GM21381 (cell line): ENCODE data around the gene KLHDC1.
"Not testable (repeated sequence)": the region's sequence is repeated elsewhere in the genome, so short reads cannot be mapped to it uniquely, and the experiment has no call there.

Experiments
- ATAC-seq: cut with Tn5 transposase; IDR thresholded peaks from one replicate; pipeline ENCODE4 v1.9.1; 2021; ENCODE audit warnings: mild to moderate bottlenecking, moderate library complexity; ENCODE audit not compliant: unreplicated experiment

The KLHDC1 gene

DNA sequence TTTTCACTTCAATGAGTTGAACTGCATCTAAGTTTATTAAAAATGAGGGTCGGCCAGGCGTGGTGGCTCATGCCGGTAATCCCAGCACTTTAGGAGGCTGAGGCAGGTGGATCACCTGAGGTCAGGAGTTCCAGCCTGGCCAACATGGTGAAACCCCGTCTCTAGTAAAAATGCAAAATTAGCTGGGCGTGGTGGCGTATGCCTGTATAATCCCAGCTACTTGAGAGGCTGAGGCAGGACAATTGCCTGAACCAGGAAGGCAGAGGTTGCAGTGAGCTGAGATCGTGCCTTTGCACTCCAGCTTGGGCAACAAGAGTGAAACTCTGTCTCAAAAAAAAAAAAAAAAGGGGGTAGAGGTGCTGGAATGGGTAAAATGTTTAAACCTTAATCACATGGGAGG lies 88.1 kb downstream of the KLHDC1 start:
- ATAC-seq = not testable (repeated sequence)

DNA sequence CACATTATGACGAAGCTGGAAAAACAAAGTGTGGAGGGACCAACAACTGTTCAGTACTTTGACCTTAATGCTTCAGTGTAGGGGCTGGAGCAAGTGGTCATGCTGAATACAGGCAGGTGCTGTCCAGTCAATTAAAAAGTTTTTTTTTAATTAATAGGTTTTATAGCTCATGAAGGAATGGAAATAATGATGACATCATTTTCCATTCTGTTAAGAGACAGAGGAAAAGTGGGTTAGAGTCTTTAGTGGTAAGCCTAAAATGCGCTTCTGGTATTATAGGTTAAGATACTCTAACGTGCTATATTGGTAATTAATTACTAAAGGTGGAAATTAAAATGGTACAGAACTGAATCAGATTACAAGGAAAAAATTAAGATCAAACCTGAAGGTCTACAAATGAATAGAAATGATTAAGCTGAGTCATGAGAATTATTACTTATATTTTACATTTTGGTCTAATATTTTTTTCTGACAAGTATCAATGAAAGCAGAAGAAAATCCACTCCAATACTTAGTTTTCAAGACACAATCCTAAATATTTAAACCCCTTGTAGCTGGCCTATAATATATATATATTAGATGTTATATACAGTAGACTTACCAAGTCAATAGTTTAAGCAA lies 90.6 kb downstream of the KLHDC1 start:
- ATAC-seq = no peak

DNA sequence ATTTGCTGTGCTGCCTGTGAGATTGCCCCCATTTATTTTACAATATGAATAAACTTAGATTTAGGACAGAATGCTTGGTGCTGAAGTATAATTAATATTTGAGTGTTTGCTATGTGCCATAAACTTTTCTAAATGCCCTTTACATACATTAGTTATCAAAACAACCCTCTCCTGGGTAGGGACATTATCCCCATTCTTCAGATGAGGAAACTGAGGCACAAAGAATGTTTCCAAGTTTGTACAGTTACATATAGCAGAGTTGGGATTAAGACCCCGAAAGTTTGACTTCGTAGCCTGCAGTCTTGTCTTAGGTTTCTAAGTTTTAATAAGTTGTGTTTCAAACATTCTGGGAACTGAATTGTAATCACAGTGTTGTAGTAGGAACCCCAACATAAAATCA lies 93.4 kb downstream of the KLHDC1 start:
- no peak for ATAC-seq

DNA sequence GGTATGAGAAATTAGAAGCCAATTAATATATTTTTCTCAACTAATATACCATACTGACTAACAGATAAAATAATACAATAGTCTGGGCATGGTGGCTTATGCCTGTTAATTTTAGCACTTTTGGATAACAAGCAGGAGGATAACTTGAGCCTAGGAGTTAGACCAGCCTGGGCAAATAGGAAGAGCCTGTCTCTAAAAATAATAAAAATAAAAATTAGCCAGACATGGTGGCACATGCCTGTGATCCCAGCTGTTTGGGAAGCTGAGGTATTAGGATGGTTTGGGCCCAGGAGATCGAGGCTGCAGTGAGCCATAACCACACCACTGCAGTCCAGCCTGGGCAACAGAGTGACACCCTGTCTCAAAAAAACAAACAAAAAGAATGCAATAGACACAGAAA lies 99.7 kb downstream of the KLHDC1 start:
- no peak for ATAC-seq

DNA sequence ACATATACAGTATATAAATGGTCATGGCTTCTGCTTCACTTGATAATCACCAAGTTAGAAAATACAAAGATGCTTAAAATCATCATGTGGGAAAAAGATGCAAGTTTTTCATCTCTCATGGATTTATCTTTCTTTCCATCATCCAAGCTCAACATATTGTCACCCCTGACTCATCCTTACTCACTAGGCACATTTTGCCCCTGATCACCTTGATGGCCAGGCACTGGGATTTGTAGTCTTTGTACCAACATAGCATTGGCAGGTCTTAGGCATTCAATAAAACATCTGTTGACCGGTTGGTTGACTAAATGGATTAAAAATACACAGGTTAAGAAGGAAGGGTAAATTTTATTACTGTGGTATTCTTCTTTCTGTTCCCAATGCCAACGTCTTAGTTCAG lies 103.1 kb downstream of the KLHDC1 start:
- ATAC-seq = no peak
